Head of caudate nucleus (tissue), 42 donors: Measurements from ENCODE around the gene MAP2K1.
"Not testable (repeated sequence)": the region's sequence is repeated elsewhere in the genome, so short reads cannot be mapped to it uniquely, and the experiment has no call there.

Source experiments
- DNase-seq, 42 donors: peaks; one replicate each; pipeline versions ENCODE4 v3.0.0 to v3.0.0-alpha.2; 2020 to 2021; ENCODE audit warnings: mixed read lengths in 7 of 42
- intact Hi-C: fragments of 100-400 bp; cut with DNase I; formaldehyde crosslinking; loops from one replicate; pipeline ENCODE4 v1.15.0; 2022

Gene MAP2K1

GRCh38 chr15:66415360-66415759 lies 28.6 kb downstream of the MAP2K1 start:
- intact Hi-C loops, result no loop called here
- DNase-seq, result no peak

DNA sequence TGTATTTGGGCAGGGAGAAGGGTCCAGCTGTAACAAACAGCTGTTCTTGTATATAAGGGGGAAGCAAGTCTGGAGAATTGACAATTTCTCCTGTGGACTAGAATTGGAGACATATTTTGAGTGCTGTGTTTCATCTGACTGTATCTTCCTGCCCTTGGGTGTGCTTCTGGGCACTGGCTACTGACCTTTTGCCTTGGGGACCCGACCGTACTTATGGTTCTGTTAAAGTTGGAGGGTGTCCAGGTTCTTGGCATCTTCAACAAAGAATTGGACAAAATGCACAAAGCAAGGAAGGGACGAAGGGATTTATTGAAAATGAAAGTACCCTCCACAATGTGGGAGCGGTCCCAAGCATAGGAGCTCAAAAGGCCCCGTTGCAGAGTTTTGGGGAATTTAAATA lies 31.0 kb downstream of the MAP2K1 start:
- intact Hi-C loops, result no loop called here
- no peak for DNase-seq

DNA sequence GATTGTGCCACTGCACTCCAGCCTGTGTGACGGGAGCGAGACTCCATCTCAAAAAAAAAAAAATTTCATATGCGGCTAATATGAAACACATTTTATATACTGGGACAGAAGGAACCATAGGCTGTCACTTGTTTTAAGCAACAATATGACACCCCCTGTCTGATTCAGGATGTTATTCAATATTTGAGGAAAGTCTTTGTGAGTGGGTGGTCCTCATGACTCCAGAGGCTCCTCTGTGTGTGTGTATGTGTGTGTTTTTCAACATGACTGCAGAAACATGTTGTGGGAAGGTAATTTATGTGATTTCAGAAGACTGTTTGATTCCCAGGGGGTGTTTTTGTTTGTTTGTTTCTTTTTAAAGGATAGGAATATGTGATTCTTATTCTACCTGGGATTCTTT lies 32.8 kb downstream of the MAP2K1 start:
- no peak for DNase-seq
- intact Hi-C loops, result no loop called here

DNA sequence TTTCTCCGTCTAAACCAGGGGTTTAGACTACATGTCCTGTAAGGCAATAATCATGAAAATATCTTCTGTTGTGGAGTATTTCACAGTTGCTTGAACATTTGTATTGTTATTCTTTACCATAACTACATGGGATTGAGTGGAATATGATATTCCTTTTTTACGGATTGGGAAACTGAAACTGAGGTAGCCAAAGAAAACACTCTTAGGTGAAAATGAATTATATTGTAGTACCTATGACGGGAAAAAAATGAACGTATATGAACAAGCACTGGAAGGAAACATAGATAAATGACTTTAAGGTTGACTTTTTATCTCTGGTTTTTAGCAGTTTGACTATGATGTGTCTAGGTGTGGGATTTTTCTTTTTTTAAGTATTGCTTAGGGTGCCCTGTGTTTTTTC lies 35.6 kb downstream of the MAP2K1 start:
- no peak for DNase-seq
- intact Hi-C loops, result no loop called here

- DNase-seq, result no peak
- intact Hi-C loops, result no loop called here
These were observed 36.4 kb downstream of the MAP2K1 start for GRCh38 chr15:66423149-66423548.

DNA sequence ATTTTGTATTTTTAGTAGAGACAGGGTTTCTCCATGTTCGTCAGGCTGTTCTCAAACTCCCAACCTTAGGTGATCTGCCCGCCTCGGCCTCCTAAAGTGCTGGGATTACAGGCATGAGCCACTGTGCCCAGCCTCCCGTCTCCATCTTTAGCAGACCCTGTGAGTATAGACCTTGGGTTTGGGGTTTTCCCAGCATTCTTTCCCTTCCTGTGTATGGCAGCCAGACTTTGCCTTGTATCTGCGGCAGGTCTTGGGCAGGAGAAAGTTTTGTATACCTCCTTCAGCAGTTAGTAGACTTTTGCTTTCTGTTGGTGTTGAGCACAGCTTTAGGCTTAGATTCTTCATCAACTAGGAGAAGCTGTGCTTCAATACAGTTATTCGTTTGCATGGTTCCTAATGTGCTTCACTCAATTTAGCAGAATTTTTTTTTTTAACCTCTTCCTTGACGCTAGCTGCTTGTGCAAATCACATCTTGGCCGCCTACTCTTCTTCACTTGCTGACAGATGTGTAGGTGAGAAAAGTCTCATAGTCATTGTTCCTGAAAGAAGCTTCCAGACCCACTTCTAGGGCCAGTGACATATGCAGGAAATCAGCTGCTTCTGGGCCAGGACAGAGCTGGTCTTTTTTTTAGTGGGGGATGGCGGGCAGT lies 38.4 kb downstream of the MAP2K1 start:
- peak in 26 of 42 donors; percentile 7 to 77 (median 34) for DNase-seq
- intact Hi-C loops, result no loop called here

DNA sequence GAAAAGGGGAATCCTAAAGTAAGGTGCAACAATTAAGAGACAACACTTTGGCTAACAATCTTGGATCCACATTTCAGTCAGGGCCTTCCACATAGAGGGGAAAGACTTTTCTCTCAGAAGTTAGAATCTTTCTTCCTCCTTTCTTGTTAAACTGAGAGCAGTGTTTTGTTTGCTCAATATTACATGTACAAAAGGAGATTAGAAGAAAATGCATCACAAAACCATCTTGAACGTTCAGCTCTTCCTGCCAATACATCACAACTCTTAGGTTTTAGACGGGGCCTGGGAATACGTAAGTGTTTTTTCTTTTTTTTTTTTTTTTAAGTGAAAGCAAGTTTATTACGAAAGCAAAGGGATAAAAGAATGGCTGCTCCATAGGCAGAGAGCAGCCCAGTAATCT lies 39.1 kb downstream of the MAP2K1 start:
- DNase-seq, result no peak
- intact Hi-C loops, result no loop called here

DNA sequence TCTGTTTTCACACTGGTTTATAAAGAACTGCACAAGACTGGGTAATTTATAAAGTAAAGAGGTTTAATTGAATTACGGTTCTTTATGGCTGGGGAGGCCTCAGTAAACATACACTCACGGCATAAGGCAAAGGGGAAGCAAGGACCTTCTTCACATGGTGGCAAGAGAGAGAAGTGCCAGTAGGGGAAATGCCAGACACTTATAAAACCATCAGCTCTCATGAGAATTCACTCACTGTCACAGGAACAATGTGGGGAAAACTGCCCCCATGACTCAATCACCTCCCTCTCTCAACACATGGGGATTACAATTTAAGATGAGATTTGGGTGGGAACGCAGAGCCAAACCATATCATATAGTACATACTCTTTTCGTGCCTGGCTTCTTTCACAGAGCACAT lies 42.4 kb downstream of the MAP2K1 start:
- no peak for DNase-seq
- intact Hi-C loops, result no loop called here

- intact Hi-C loops, result no loop called here
These were observed 42.8 kb downstream of the MAP2K1 start for GRCh38 chr15:66429546-66429945.

DNA sequence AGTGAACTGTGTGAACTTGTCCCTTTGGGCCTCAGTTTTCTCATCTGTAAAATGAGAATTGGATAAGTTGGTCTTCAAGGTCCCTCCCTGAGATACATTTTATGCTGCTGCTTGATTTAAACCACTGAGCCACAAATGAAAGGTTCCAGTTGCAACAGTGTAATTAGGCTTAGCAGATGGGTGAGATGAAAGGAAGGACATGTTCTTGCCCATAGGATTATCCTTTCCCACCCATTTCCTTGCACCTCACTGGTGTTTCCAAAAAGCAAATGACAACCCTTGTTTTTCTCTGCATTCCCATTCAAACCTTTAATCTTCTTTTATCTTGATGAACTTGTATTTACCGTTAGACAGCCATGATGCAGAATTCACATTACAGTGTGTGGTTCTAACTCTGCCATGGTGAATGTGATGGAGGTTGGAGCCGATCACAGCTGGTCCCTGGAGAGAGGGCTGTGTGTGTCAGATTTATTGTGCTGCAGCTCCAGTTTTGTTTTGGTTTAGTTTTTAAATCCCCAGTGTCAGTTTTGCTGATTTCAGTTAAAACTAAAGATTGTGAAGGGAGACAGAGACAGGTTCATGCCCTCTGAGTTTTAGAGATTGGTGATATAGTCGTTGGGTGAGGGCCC lies 44.0 kb downstream of the MAP2K1 start:
- no peak for DNase-seq
- intact Hi-C loops, result no loop called here

More at GRCh38 chr15:66429546-66429945, 42.8 kb downstream of the MAP2K1 start:
- DNase-seq, result no peak

DNA sequence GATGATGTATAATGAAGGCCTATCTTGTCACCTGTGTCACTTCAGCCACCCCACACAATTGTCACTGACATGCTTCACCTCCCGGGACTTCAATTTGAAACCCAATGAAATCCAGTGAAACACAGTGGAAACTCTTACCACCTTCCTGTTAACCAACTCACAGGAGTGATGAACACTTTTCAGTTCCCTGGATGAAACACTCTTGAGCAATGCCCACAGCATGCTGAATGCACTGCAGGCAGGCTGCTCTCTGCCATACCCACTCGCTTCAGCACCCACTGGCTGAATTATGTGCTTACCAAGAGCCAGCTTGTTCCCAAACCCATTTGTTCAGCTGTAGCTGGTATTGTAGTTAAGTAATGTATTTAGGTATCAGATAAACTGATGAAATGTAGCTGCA lies 47.0 kb downstream of the MAP2K1 start:
- intact Hi-C loops, result no loop called here
- peak in 30 of 42 donors; percentile 7 to 77 (median 36) for DNase-seq

- intact Hi-C loops, result no loop called here
- DNase-seq, result no peak
These were observed 53.8 kb downstream of the MAP2K1 start for GRCh38 chr15:66440501-66440900.

GRCh38 chr15:66452420-66452819 lies 65.7 kb downstream of the MAP2K1 start:
- DNase-seq, result no peak
- intact Hi-C loops, result no loop called here

DNA sequence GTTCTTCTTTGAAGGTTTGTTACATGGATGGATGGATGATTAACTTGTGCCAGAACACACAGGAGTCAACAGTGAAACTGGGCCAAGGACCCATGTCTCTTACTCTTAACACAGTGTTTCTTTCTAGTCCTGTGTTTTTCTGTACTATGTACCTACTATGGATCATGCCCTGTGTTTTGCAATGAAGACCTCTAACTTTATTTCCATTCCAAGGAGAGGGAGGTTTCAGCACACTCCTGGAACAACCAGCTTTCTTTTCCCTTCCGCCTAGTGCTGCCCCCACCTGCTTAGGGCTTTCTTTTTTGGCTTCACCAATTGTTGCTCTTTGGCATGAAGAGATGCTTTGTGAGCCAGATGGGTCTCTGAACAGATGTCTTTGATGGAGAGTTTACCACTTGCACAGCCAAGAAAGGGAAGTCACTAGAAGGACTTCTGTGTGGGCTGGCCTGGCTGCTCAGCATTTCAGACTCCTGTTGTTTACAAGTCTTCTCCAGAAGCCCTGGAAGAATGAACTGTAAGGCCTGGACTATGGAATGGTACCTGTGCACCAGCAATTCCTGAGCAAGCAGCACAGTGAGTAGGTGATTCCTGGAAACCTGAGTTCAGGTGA lies 66.4 kb downstream of the MAP2K1 start:
- intact Hi-C loops, result no loop called here
- peak in 1 of 42 donors; percentile 21 for DNase-seq

GRCh38 chr15:66454143-66454542 lies 67.4 kb downstream of the MAP2K1 start:
- intact Hi-C loops, result no loop called here
- no peak for DNase-seq

DNA sequence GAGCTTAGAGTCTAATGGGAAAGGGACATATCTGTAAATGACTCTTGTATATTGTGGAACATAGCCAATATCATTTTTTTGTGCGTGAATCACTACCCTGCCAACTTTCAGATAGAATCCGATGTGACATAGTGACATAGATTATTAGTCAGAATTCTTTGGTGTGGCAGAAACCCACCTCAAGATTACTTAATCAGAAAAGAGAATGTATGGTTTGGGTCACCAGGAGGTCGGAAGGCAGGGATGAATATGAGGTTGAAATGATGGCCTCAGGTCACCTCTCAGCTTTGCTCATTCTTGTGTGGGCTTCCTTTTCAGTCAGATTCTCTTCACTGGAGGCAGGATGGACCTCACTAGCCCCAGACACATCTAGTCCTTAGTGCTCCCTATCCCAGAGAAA lies 69.5 kb downstream of the MAP2K1 start:
- intact Hi-C loops, result no loop called here
- DNase-seq, result no peak

- no peak for DNase-seq
- intact Hi-C loops, result no loop called here
These were observed 73.3 kb downstream of the MAP2K1 start for GRCh38 chr15:66459818-66460615.

DNA sequence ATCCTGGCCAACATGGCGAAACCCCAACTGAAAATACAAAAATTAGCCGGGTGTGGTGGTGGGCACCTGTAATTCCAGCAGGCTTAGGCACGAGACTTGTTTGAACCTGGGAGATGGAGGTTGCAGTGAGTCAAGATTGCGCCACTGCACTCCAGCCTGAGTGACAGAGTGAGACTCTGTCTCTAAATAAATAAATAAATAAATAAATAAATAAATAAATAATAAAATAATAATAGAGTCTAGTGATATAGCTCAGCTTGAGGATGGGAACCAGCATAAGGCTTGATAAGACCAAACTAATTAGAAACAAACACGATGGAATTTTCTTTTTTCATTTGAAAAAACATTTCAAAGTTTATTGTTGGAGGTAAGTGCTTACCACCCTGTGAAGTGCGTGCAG lies 74.6 kb downstream of the MAP2K1 start:
- intact Hi-C loops, DNase-seq: not testable (repeated sequence)

DNA sequence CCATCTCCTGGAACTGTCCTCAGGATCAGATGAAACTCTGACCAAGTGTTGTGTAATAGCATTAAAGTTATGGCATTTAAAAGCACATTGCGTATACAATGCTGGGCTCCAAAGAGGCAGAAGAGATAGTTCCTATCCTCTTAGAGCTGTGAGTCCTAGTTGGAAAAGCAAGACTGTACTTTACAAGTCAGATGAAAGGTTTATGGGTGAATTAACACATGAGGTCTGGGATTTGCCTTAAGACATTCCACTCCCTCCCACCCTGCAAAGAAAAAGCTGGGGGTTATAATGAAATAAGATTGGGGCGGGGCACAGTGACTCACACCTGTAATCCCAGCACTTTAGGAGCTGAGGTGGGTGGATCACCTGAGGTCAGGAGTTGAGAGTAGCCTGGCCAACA lies 75.2 kb downstream of the MAP2K1 start:
- DNase-seq, result no peak
- intact Hi-C loops, result no loop called here

DNA sequence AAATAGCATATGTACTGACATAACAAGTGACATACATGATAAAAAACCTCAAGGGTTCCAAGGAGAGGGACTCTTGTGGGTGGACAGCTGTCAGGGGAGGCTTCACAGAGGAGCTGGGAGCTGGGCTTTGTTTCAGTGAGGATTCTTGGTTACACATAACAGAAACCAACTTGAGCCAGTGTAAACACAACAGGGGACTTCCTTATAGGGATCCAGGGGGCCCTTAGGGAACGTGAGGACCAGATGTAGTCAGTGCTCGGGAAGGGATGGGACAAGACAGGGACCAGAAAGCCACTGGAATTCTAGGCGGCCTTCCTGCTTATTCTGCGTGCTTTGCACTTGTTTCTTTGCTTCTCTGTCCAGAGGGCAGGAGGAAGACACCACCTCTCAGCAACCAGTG lies 75.9 kb downstream of the MAP2K1 start:
- intact Hi-C loops, result no loop called here

More for the DNA sequence above, 75.9 kb downstream of the MAP2K1 start:
- DNase-seq, result no peak
